22Rv1 (cell line): ENCODE measurements around the gene IP6K1.
"Not testable (repeated sequence)": the region's sequence is repeated elsewhere in the genome, so short reads cannot be mapped to it uniquely, and the experiment has no call there.

Experiments used
- H3K27ac ChIP-seq: fragments of 450-650 bp; 2 replicates; pipeline ENCODE4 v1.5.1; 2017
- CTCF ChIP-seq: fragments of 450-650 bp; IDR thresholded peaks from 2 replicates; pipeline ENCODE4 v1.5.1; 2017; ENCODE audit warnings: mild to moderate bottlenecking
- ZFX ChIP-seq: fragments of 450-650 bp; IDR thresholded peaks from 2 replicates; pipeline ENCODE4 v1.6.1; 2017; ENCODE audit warnings: antibody characterized with exemption, borderline replicate concordance

The IP6K1 gene

DNA sequence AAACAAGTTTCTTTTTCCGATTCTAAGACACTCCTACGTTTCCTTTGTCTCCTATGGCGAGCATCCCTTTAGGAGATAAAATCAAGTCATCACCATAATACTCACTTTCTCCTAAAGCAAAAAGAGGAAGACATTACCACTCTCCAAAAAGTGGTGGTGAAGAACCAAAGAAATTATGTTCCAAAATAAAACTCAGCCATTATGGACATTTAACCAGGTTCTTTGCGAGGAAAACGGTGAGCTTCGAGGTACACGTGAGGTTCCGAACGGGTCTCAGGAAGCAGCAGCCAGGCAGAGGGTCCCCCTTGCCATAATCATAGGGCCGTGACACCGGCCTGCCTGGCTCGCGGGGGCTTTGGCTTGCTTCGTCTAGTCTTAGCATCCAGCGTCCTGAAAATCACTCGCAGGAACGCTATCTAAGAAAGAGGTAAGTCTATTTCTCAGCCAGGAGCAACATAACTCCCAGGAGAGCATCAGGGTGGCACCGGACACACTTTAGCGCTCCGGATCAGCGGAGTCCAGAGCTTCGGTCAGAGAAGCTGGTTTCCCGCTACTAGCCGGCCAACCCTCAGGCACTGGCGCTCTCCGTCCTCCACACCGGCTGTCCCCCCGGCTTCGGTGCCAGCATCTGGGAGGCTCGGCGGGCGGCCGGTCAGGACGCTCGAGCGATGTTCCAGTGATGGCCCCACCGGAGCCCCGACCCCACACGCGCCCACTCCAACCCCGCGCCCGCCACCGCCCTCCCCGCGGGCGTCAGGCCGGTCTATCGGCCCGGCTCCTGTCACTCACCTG, 581 bp downstream of the IP6K1 start:
- H3K27ac ChIP-seq = peak overlapping the region; percentile 71
- TF ChIP-seq CTCF (no peak), ZFX (no peak)

- not testable (repeated sequence) for H3K27ac ChIP-seq
Observed at GRCh38 chr3:49782277-49782676, 4.1 kb downstream of the IP6K1 start.

DNA sequence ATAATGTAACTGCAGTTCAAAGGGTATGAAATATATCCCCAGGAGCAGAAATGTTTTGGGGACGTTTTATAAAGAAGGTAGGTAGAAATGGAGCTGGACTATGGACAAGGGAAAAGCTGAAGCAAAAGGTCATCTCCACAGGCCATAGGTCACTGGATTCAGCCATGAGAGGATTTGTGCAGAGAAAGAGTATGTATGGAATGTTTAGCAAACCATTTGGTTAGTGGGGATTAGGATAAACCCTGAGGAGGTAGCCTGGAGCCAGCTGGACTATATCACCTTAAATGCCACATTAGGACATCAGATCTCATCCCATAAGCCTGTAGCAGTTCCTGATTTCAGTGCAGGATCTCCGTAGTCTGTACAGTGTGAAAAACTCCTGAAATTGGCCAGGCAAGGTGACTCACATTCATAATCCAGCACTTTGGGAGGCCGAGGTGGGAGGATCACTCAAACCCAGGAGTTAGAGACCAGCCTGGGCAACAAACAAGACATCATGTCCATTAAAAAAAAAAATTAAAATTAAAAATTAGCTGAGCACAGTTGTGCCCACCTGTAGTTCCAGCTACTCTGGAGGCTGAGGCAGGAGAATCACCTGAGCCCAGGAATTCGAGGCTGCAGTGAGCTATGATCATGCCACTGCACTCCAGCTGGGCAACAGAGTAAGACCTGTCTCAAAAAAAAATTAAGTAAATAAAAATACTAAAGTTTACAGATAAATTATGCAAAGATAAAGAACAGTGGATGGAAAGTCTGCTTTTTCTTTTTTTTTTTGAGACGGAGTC, 4.7 kb downstream of the IP6K1 start:
- TF ChIP-seq CTCF = no peak
- TF ChIP-seq ZFX = no peak
- H3K27ac ChIP-seq = no peak overlapping the region

GRCh38 chr3:49780975-49781365, 5.4 kb downstream of the IP6K1 start:
- not testable (repeated sequence) for H3K27ac ChIP-seq

GRCh38 chr3:49780080-49780974, 6.0 kb downstream of the IP6K1 start:
- no peak overlapping the region for H3K27ac ChIP-seq
- TF ChIP-seq ZFX = no peak

GRCh38 chr3:49779358-49780079, 6.8 kb downstream of the IP6K1 start:
- TF ChIP-seq CTCF (no peak), ZFX (no peak)
- no peak overlapping the region for H3K27ac ChIP-seq

DNA sequence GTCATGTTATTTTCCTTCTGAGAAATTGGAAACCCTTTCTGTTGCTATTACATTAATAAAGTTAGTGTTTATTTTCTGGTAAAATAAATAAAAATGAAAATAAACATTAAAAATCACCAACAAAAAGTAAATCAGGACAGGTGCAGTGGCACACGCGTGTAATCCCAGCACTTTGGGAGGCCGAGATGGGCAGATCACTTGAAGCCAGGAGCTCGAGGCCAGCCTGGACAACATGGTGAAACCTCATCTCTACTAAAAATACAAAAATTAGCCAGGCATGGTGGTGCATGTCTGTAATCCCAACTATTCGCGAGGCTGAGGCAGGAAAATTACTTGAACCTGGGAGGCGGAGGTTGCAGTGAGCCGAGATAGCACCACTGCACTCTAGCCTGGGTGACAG, 10.2 kb downstream of the IP6K1 start:
- not testable (repeated sequence) for H3K27ac ChIP-seq

- TF ChIP-seq CTCF (no peak), ZFX (no peak)
- H3K27ac ChIP-seq = no peak overlapping the region
Observed at GRCh38 chr3:49775538-49775937, 10.8 kb downstream of the IP6K1 start.

- TF ChIP-seq CTCF = no peak
- no peak for TF ChIP-seq ZFX
- H3K27ac ChIP-seq = no peak overlapping the region
Observed at GRCh38 chr3:49772703-49773102, 13.6 kb downstream of the IP6K1 start.
